Measurements from ENCODE around the gene MICALL1. TPM values are rescaled to one million over a fixed set of nuclear protein-coding genes. Genes with fewer than 3 reads are reported as not detected.

MICALL1 gene
- total RNA-seq, 4 donors from 2014 or later, result 64.7 to 139 (median 88.4) TPM

GRCh38 chr22:37979782-37980181 lies 73.7 kb downstream of the MICALL1 start:
- TF ChIP-seq CTCF (IDR thresholded peaks at IDR 0.05) (no peak), POLR2A (IDR thresholded peaks at IDR 0.05) (no peak)
- Histone ChIP-seq H3K4me1 (peaks cover 0 to 7% (median 0%) of the 10 kb centered on the region in 3 donors), H3K27ac (no peak overlapping the region), H3K4me3 (peak overlapping the region in 1 of 4 donors; percentile 4), H3K27me3 (no peaks in the 10 kb centered on the region), H3K36me3 (peaks cover 0 to 25% (median 0%) of the 10 kb centered on the region in 3 donors), H3K9me3 (no peaks in the 10 kb centered on the region)
- 86% methylated on average over 1 of the region's 8 CpGs; no CpG with 5 or more reads in 1 of the 2 donors for WGBS, 2 donors
- DNase-seq, result no peak
- intact Hi-C loops (cut with DNase I), result no loop called here

- H3K36me3 ChIP-seq, result peaks cover 0 to 17% (median 0%) of the 10 kb centered on the region in 3 donors
- H3K4me1 ChIP-seq, result no peaks in the 10 kb centered on the region
- 93% methylated on average over 2 to 5 of the region's 6 CpGs for WGBS, 2 donors
- peak overlapping the region in 1 of 4 donors; percentile 23 for H3K4me3 ChIP-seq
- no peak for DNase-seq
- intact Hi-C loops (cut with DNase I), result no loop called here
- no peaks in the 10 kb centered on the region for H3K27me3 ChIP-seq
- no peak overlapping the region for H3K27ac ChIP-seq
- H3K9me3 ChIP-seq, result no peaks in the 10 kb centered on the region
- TF ChIP-seq POLR2A (IDR thresholded peaks at IDR 0.05), result no peak
- no peak for TF ChIP-seq CTCF (IDR thresholded peaks at IDR 0.05)
Observed at GRCh38 chr22:37981282-37982011, 75.3 kb downstream of the MICALL1 start.

- intact Hi-C loops (cut with DNase I), result no loop called here
- Histone ChIP-seq H3K4me1 (no peaks in the 10 kb centered on the region), H3K27me3 (no peaks in the 10 kb centered on the region), H3K4me3 (peak overlapping the region in 2 of 4 donors; percentile 0 to 23), H3K9me3 (no peaks in the 10 kb centered on the region), H3K27ac (no peak overlapping the region), H3K36me3 (peaks cover 0 to 10% (median 0%) of the 10 kb centered on the region in 3 donors)
- DNase-seq, result no peak
- WGBS, 2 donors, result 75 to 100% methylated on average over 3 to 5 of the region's 8 CpGs
- TF ChIP-seq POLR2A (IDR thresholded peaks at IDR 0.05) (no peak), CTCF (IDR thresholded peaks at IDR 0.05) (no peak)
Observed at GRCh38 chr22:37982151-37982785, 76.2 kb downstream of the MICALL1 start.

GRCh38 chr22:37982938-37983859 lies 77.1 kb downstream of the MICALL1 start:
- no peak for DNase-seq
- Histone ChIP-seq H3K4me1 (no peaks in the 10 kb centered on the region), H3K4me3 (peak overlapping the region in 3 of 4 donors; percentile 7 to 45 (median 23)), H3K9me3 (no peaks in the 10 kb centered on the region), H3K27me3 (no peaks in the 10 kb centered on the region), H3K36me3 (peaks cover 0 to under 1% (median 0%) of the 10 kb centered on the region in 3 donors), H3K27ac (peak overlapping the region in 1 of 4 donors; percentile 19)
- TF ChIP-seq CTCF (IDR thresholded peaks at IDR 0.05), result no peak
- no peak for TF ChIP-seq POLR2A (IDR thresholded peaks at IDR 0.05)
- WGBS, 2 donors, result 90% methylated on average over 4 to 23 of the region's 84 CpGs
- intact Hi-C loops (cut with DNase I), result no loop called here

Measured in esophagus squamous epithelium (tissue), 5 donors.